Vagina (tissue), 2 donors: ENCODE measurements around the gene ADARB2. TPM values are rescaled to one million over a fixed set of nuclear protein-coding genes. Genes with fewer than 3 reads are reported as not detected.

Experiments
- DNase-seq, 2 donors: peaks; one replicate each; pipeline ENCODE4 v3.0.0-alpha.2; 2017; ENCODE audit errors: extremely low spot score in 2 of 2
- H3K27ac ChIP-seq: fragments of 200-600 bp; sonication (generic); one replicate; pipeline ENCODE4 v1.5.1; 2019
- H3K27me3 ChIP-seq: fragments of 200-600 bp; sonication (generic); one replicate; pipeline ENCODE4 v1.5.1; 2019
- H3K36me3 ChIP-seq, 2 donors: fragments of 200-600 bp; sonication (generic); one replicate each; pipeline ENCODE4 v1.5.1; 2017 to 2019
- H3K4me1 ChIP-seq: fragments of 200-600 bp; sonication (generic); one replicate; pipeline ENCODE4 v1.5.1; 2019
- H3K4me3 ChIP-seq, 2 donors: fragments of 200-600 bp; sonication (generic); 1 replicate in 1 of 2; 2 replicates in 1 of 2; pipeline ENCODE4 v1.5.1; 2016 to 2019
- H3K9me3 ChIP-seq: fragments of 200-600 bp; sonication (generic); one replicate; pipeline ENCODE4 v1.5.1; 2019
- POLR2A ChIP-seq, 2 donors: fragments of 450-650 bp; IDR thresholded peaks; one replicate each; pipeline ENCODE4 v1.6.1; 2017; ENCODE audit warnings: antibody characterized with exemption in 2 of 2, mild to moderate bottlenecking in 2 of 2, moderate library complexity in 2 of 2
- POLR2AphosphoS5 ChIP-seq, 2 donors: sonication (generic); formaldehyde crosslinking; IDR thresholded peaks; one replicate each; pipeline ENCODE4 v1.9.0; 2017; ENCODE audit warnings: antibody characterized with exemption in 2 of 2, mild to moderate bottlenecking in 2 of 2, low read depth in 1 of 2; ENCODE audit not compliant: insufficient read depth in 1 of 2
- intact Hi-C: fragments of 100-400 bp; cut with DNase I; formaldehyde crosslinking; loops from one replicate; pipeline ENCODE4 v1.15.1; 2023
- total RNA-seq: library from RNA; depleted of rRNA; stranded (reverse); fragments of >200 nt; gene quantifications from one replicate; pipeline ENCODE4 v1.2.3, GENCODE V29; 2016
- TF ChIP-seq, protein P1 (sequence below), 3 experiments: fragments of 450-650 bp in 2 of 3; fragments of 200-600 bp in 1 of 3; sonication (generic) in 1 of 3; IDR thresholded peaks; one replicate each; pipeline ENCODE4 v1.5.1; 2017 to 2019; ENCODE audit warnings: antibody characterized with exemption in 3 of 3, mild to moderate bottlenecking in 2 of 3, moderate library complexity in 2 of 3

ADARB2 gene
- total RNA-seq, 1 donor from 2014 or later: 3.4 TPM

DNA sequence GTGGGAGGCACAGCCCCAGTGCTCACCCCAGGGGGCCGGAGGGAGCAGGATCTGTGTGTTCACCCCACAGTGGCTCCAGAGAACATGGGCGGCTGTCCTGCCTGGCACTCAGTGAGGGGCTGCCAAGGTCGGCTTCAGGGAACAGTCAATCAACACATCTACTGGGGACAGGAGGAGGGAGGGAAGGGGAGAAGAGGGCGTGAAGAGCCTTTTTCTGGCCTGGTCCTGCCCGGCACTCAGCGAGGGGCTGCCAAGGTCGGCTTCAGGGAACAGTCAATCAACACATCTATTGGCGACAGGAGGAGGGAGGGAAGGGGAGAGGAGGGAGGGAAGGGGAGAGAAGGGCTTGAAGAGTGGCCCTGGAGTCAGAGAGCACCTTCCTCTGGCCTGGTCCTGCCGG is 184.9 kb downstream of the ADARB2 start:
- Histone ChIP-seq H3K27me3 (no peaks in the 10 kb centered on the region), H3K36me3 (no peaks in the 10 kb centered on the region), H3K4me3 (no peak overlapping the region), H3K9me3 (no peaks in the 10 kb centered on the region), H3K27ac (no peak overlapping the region), H3K4me1 (no peaks in the 10 kb centered on the region)
- no peak for DNase-seq
- intact Hi-C loops: no loop called here
- TF ChIP-seq POLR2A (IDR thresholded peaks at IDR 0.05) (no peak), POLR2AphosphoS5 (IDR thresholded peaks at IDR 0.05; ENCODE audit: insufficient read depth in 1 of 2, low read depth in 1 of 2) (no peak)
- TF ChIP-seq, protein P1, sequence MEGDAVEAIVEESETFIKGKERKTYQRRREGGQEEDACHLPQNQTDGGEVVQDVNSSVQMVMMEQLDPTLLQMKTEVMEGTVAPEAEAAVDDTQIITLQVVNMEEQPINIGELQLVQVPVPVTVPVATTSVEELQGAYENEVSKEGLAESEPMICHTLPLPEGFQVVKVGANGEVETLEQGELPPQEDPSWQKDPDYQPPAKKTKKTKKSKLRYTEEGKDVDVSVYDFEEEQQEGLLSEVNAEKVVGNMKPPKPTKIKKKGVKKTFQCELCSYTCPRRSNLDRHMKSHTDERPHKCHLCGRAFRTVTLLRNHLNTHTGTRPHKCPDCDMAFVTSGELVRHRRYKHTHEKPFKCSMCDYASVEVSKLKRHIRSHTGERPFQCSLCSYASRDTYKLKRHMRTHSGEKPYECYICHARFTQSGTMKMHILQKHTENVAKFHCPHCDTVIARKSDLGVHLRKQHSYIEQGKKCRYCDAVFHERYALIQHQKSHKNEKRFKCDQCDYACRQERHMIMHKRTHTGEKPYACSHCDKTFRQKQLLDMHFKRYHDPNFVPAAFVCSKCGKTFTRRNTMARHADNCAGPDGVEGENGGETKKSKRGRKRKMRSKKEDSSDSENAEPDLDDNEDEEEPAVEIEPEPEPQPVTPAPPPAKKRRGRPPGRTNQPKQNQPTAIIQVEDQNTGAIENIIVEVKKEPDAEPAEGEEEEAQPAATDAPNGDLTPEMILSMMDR (IDR thresholded peaks at IDR 0.05): no peak

DNA sequence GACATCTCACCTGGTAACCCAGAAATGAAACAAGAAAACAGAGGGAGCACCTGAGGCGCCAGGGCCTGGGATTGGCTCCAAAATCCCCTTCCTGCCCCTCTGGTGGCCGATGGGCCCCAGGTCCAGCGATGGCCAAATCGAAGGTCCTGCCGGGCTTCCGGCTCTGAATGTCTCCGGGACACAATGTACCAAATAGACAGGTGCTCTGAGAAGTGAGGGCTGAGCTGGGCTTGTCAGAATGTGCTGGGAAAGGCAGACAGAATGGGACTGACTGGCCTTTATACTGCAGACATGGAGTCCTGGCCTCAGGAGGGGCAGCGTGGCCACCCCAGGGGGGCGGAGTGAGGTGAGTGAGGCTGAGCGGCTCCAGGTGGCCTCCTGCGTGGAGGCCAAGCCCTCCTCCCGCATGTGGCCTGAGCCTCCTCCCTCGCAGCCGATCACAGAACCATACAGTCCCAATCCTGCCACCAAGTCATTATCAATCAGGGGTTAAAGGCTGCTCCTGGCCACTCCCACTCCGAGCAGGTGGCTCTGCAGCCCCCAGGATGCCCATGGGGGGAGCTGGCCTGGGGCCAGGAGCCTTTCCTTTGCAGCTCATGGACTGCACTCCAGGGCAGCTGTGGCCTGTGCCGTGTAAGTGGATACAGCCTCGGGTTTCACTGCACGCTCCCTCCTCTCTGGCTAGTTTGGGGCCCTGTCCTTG is 185.5 kb downstream of the ADARB2 start:
- no peak overlapping the region for H3K27ac ChIP-seq
- TF ChIP-seq POLR2A (IDR thresholded peaks at IDR 0.05) (no peak), POLR2AphosphoS5 (IDR thresholded peaks at IDR 0.05; ENCODE audit: insufficient read depth in 1 of 2, low read depth in 1 of 2) (no peak)
- TF ChIP-seq, protein P1 (IDR thresholded peaks at IDR 0.05): no peak
- H3K27me3 ChIP-seq: no peaks in the 10 kb centered on the region
- no peaks in the 10 kb centered on the region for H3K36me3 ChIP-seq
- no peak overlapping the region for H3K4me3 ChIP-seq
- intact Hi-C loops: no loop called here
- no peaks in the 10 kb centered on the region for H3K9me3 ChIP-seq
- no peak for DNase-seq
- H3K4me1 ChIP-seq: no peaks in the 10 kb centered on the region

DNA sequence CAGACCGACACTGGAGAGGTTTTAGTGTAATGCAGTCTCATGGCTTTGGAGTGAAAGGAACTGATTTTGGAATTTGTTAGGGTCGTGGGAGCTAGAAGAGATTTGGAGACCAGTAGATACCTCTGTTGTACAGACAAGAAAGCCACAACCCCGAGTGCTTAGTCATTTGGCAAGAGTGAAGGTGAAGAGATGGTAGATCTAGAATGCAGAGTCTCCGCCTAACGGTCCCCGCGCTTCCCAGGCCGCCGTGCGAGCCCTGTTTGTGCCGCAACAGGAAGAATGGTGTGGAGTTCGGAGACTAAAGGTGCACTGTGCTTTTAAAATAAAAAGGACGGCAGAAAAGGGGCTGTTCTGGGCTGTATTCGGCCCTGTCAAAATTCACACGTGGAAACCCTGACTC is 186.7 kb downstream of the ADARB2 start:
- H3K4me1 ChIP-seq: no peaks in the 10 kb centered on the region

DNA sequence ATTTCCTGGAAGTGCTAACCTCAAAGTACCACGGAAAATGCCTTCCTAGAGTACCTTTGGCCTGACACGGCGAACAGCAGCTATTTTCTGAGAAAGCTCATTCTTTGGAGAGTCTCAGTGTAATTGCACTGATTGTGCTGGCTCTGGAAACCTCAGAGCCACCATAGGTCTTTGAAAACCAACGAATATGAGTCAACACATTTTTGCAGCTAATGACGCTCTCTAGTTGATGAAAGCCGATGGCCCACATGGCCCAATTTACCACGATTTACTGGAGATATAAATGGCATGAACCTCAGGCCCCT is 187.1 kb downstream of the ADARB2 start:
- H3K27me3 ChIP-seq: no peaks in the 10 kb centered on the region
- no peak overlapping the region for H3K27ac ChIP-seq
- H3K4me3 ChIP-seq: no peak overlapping the region
- no peaks in the 10 kb centered on the region for H3K4me1 ChIP-seq
- intact Hi-C loops: no loop called here
- no peak for TF ChIP-seq POLR2AphosphoS5 (IDR thresholded peaks at IDR 0.05; ENCODE audit: insufficient read depth in 1 of 2, low read depth in 1 of 2)
- TF ChIP-seq POLR2A (IDR thresholded peaks at IDR 0.05): no peak
- TF ChIP-seq, protein P1 (IDR thresholded peaks at IDR 0.05): no peak
- no peaks in the 10 kb centered on the region for H3K36me3 ChIP-seq
- no peak for DNase-seq
- H3K9me3 ChIP-seq: no peaks in the 10 kb centered on the region

More for the DNA sequence above, 186.7 kb downstream of the ADARB2 start:
- no peak for DNase-seq
- intact Hi-C loops: no loop called here
- Histone ChIP-seq H3K27ac (no peak overlapping the region), H3K27me3 (no peaks in the 10 kb centered on the region), H3K9me3 (no peaks in the 10 kb centered on the region), H3K36me3 (no peaks in the 10 kb centered on the region), H3K4me3 (no peak overlapping the region)
- TF ChIP-seq POLR2A (IDR thresholded peaks at IDR 0.05): no peak
- TF ChIP-seq POLR2AphosphoS5 (IDR thresholded peaks at IDR 0.05; ENCODE audit: insufficient read depth in 1 of 2, low read depth in 1 of 2): no peak
- TF ChIP-seq, protein P1 (IDR thresholded peaks at IDR 0.05): no peak

DNA sequence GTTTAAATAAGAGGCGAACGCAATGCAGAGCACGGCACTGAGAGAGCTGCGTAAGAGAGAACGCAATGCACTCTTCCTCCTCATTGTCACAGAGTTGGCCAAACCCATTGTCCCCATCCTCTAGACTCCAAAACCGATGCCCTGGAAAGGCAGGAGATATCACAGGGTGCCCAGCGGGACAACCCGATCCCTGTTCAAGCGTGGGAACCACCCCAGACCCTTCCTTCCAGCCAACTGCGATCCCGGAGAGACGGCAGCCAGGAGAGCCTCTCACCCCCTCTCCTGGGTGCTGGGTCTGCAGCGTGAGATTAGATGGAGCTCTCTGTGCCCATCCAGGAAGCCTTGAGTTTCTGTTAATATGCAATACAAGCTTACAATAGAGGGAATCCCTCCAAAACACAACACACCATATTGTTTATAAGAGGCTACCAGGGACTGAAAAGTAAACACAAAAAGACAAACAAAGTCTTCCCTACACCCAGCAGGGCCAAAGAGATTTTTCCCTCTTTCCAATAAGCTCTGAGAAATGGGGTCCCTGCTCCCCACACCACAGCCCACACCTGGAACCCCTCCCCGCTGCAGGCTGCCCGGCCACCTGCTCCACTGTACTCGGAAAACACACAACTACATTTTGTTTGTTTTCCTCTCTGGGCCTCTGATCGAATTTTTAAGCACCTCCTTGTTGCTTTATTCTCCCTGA is 187.6 kb downstream of the ADARB2 start:
- H3K27me3 ChIP-seq: no peaks in the 10 kb centered on the region
- H3K36me3 ChIP-seq: no peaks in the 10 kb centered on the region
- no peak overlapping the region for H3K4me3 ChIP-seq
- no peak overlapping the region for H3K27ac ChIP-seq
- no peak for DNase-seq
- TF ChIP-seq, protein P1 (IDR thresholded peaks at IDR 0.05): no peak
- TF ChIP-seq POLR2AphosphoS5 (IDR thresholded peaks at IDR 0.05; ENCODE audit: insufficient read depth in 1 of 2, low read depth in 1 of 2): no peak
- no peak for TF ChIP-seq POLR2A (IDR thresholded peaks at IDR 0.05)
- H3K9me3 ChIP-seq: no peaks in the 10 kb centered on the region
- no peaks in the 10 kb centered on the region for H3K4me1 ChIP-seq
- intact Hi-C loops: no loop called here
